HG03439 (cell line): Measurements from ENCODE around the gene PCNX4.
"Not testable (repeated sequence)": the region's sequence is repeated elsewhere in the genome, so short reads cannot be mapped to it uniquely, and the experiment has no call there.

Source experiments
- ATAC-seq: cut with Tn5 transposase; IDR thresholded peaks from one replicate; pipeline ENCODE4 v1.9.1; 2021; ENCODE audit warnings: mild to moderate bottlenecking, moderate library complexity; ENCODE audit not compliant: unreplicated experiment

Gene PCNX4

DNA sequence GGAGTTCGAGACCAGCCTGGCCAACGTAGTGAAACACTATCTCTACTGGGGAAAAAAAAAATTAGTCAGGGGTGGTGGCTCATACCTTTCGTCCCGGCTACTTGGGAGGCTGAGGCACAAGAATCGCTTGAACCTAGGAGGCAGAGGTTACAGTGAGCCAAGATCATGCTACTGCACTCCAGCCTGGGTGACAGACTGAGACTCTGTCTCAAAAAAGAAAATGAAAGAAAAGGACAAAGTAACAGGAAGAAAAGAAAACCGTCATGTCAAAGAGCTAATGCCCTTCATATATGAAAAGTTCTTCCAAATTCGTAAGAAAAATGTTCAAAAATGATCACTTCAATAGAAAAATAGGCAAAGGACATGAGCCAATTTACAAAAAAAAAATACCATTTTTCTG is 8.1 kb downstream of the PCNX4 start:
- ATAC-seq = not testable (repeated sequence)

DNA sequence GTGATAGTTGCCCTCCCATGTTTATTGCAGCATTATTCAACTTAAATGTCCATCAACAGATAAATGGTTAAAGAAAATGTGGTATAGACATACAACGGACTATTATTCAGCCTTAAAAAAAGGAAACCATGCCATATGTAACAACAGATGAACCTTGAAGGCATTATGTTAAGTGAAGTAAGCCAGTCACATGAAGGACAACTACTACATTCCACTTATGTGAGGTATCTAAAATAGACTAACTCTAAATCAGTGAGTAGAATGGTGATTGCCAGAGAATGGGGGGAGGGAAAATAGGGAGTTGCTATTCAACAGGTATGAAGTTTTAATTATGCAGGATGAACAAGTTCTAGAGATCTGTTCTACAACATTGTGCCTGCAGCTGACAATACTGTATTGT is 10.1 kb downstream of the PCNX4 start:
- ATAC-seq = no peak

DNA sequence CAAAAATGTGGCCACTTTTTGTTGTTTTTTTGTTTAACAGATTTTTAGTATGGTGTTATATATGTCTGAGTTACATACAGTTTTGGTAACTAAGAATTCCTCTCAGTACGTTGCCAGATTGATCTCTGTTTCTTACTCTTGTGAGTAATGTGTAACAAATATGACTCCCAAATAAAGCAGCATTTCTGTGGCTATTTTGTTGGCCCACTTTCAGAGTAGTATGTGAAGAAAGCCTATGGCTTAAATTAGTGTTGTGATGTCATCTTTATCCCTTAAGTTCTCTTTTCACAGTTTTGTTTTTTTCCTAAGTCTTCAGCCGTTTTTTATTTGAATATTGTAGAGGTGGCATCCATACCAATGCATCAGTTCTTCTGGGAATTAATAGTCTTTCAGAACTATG is 10.7 kb downstream of the PCNX4 start:
- ATAC-seq = no peak

DNA sequence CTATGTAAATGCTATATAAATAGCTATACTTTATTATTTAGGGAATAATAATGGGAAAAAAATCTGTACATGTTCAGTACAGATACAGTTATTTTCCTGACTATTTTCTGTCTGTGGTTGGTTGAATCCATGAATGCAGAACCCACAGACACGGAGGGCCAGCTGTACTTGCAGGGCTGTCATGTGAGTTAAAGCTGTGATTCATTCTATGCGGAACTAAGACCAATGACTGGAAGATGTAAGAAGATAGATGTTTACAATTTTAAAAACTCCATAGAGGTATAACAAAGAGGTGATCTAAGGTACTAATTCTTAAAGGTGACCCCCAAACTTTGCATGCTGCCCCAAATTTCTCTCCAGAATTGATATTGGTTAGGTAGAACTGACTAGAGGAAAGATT is 14.6 kb downstream of the PCNX4 start:
- no peak for ATAC-seq

DNA sequence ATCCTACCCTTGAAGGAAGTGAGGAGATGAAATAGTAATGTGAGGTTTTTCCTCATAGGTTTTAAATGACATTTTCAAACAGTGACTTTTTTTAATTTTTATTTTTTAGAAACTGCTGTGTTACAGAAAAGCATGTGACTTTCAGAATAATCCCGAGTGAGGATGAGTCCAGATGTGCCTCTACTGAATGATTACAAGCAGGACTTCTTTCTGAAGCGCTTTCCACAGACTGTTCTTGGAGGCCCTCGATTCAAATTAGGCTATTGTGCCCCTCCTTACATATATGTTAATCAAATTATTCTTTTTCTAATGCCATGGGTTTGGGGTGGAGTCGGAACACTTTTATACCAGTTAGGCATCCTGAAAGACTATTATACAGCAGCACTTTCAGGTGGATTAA is 15.8 kb downstream of the PCNX4 start:
- ATAC-seq = no peak

DNA sequence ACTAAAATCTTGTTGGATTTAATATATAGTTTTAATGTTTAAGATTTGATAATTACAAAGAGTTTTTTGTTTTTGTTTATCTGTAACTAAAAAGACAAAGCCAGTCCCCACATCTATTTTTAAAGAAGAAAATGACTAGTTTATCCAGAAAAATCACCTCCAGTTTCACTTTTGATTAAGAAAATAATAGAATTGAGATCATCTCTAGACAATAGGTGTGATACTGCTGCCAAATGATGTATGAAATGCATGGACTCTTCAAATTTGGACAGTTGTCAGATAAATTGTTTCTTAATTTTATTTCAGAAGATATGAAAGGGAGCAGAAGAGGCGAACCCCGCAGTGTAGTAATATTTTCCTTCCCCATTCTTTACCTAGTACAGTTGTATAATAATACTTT is 20.0 kb downstream of the PCNX4 start:
- no peak for ATAC-seq

DNA sequence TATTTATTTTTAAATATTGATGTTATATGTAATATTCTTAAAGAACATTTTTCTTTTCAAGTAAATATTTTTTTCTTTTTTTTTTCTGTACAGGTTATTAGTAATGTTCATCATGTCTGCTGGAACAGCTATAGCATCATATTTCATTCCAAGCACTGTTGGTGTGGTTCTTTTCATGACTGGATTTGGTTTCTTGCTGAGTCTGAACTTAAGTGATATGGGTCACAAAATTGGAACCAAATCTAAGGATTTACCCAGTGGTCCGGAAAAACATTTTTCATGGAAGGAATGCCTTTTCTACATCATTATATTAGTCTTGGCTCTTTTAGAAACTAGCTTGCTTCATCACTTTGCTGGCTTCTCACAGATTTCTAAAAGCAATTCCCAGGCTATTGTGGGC is 23.2 kb downstream of the PCNX4 start:
- ATAC-seq = no peak

DNA sequence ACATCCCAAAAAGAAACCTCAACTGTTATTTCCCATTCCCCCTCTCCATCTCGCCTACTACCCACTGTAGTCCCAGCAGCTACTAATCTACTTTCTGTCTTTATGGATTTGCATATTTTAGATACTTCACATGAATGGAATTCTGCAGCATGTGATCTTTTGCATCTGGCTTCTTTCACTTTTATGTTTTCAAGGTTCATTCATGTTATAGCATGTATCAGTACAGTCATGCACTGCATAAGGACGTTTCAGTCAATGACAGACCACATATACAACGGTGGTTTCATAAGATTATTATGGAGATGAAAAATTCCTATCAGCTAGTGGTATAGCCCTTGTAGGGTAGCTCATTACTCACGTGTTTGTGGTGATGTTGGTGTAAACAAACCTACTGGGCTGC is 24.5 kb downstream of the PCNX4 start:
- no peak for ATAC-seq

DNA sequence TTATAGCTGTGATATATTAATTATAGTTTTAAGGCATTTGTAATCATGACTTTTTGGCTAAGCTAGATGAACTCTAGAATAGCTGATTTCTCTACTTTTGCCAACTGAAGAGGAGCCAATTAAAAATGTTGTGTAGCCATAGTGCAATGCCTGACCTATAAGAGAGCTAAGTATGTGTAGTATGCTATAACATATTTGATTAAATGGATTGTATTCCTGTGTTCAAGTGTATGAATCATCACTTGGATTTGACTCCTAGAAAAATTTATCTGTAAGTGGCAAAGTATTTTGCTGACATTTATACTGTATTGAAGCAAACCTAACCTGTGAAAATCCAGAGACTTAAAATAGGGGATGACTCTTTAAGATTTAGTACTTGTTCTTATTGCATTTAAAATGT is 34.2 kb downstream of the PCNX4 start:
- no peak for ATAC-seq

DNA sequence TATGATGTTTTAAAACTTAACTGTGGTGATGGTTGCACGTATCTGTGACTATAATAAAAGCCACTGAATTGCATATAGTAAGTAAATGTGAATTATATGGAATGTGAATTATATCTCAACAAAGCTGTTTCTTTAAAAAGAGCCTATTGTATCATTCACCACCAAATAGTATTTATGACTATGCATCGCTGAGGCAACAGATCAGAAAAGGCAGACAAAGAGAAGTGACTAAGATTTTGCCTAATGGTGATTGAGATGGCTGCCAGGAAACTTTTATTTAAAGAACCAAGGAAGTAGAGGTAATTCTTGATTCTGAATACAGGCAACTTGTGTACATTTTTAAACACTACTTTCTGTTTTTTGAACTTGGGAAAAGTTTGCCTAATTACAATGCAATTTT is 41.8 kb downstream of the PCNX4 start:
- no peak for ATAC-seq

DNA sequence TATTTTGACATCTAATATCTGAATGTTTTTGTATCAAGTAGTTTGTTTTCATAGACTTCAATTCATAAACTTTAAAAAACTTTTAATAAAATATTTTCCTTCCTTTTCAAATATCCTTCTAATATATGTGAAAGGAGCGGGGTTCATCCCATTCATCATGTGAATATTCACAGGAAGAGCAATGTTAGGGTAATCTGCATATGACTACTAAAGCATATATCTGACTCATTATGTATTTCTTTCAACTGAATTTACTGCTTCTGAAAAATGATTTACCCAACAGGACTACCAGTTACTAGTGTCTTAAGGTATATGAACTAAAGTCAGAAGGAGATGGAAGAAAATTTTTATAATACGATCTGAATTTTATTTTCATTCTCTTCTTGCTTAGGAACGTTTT is 43.0 kb downstream of the PCNX4 start:
- no peak for ATAC-seq

DNA sequence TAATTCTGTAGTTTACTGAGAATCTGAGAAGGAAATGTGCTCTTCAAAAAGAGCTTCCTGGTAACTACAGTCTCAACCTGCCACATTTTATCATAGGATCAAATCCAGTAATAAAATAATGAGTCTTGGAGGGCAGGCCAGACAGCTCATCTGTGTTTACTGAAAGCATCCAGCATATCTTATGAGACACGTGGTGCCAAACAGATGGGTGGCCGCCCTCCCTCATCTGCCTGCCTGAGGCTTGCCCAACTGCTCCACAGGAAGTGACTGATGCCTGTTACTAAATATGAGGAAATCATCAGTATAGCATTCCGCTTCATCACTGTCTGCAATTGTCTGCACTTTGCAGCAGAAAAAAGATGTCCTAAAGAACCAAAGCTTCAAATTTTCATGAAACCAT is 60.0 kb downstream of the PCNX4 start:
- peak; percentile 61 for ATAC-seq

DNA sequence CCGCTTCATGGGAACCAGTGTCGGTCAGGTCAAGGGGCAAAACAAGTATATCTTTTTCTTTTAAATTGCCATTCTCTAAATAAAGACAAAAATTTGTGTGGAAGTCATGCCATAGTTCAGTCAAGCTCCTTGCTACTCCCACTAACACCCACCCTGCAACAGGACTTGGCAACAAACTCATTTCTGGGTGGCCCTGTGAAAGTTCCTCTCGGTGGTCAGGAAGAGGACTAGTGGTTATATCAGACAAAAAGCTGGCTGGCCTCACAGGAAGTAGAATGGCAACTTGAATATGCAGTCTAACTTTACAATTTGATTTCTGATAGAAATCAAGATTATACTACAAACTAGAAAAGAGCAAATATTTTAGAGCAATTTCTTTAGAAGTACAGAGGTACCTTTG is 62.3 kb downstream of the PCNX4 start:
- no peak for ATAC-seq

DNA sequence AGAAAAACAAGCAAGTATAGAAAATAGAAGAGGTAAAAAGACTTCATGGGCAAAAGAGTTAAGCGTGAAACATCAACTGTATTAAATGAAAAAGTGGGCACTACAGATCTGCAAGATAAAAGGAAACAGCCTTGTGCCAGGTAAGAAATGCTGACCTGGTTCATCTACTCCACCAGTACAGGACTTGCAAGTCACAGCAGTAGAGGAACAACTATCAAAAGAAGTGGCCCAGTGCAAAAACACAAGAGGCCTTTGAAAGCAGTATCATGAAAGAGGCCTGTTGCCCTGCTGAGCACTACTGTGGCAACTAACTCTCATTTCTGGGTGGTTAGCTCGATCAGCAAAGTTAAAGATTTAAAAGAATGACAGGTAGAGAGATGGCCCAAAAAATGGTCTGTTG is 62.9 kb downstream of the PCNX4 start:
- no peak for ATAC-seq

DNA sequence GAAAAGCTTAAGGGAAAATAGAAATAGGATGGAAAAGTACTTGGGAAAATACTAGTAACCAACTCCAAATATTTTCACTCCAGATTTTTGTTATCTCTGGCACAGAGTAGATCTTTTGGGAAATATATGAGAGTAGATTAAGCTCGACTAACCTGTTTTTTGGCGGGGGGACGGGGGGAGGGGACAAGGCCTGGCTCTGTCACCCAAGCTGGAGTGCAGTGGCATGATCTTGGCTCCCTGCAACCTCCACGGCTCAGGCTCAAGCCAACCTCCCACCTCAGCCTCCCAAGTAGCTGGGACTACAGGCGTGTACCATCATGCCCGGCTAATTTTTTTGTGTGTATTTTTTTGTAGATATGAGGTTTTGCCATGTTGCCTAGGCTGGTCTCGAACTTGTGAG is 68.7 kb downstream of the PCNX4 start:
- ATAC-seq = no peak

DNA sequence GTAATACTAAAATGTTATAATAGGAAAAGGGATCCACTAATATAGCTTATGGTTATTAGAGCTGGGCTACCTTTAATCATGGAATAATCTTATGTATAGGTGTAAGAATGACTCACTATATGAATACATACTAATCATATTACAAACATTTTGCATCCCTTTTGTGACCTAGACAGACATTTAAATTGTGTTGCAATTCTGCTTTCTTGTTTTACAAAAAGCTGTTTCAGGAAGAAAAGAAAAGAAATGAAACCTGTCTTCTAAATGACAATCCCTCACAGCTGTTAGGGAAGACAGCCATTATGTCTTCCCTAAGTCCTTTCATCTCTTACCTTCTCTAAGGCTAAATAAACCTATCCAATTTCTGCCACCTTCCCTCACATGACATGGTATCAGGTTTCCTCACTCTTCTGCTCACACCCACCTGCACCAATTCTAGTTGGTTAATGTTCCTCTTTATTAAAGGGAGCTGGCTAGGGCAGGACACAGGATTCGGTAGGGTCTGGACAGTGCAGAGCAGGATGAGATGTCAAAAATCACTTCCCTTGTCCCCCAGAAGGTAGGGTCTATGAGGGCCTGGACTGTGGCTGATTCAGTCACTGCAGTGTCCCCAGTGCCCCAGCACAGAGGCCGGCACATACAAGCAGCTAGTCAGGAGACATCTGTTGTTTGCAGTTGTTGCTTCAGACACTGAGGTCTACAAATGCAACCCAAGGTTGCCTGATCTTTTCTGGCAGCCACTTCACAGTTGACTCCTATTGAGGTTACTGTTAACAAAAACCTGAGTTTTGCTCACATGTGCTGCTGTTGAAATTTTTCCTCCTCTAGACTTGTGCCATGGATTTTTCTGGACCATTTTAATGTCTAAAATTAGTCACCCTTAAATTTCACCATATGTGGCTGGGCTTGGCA is 69.7 kb downstream of the PCNX4 start:
- no peak for ATAC-seq

DNA sequence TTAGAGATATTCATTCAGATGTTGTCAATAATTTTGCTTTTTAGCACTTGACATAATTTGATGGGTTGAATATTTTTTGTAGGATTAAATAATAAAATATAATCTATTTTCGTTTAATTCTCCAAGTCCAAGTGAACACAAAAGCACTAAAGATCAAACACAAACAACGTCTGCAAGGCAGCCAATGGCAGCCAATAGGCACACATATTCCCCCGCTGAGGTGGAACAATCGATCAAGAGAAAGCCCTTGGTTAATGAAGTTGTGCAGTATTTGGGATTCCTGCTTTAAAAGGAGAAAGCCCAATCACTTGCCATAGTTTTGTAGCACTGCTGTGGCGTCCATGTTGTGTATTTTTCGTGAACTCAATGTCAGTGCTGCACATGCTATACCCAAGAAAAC is 72.0 kb downstream of the PCNX4 start:
- ATAC-seq = no peak

DNA sequence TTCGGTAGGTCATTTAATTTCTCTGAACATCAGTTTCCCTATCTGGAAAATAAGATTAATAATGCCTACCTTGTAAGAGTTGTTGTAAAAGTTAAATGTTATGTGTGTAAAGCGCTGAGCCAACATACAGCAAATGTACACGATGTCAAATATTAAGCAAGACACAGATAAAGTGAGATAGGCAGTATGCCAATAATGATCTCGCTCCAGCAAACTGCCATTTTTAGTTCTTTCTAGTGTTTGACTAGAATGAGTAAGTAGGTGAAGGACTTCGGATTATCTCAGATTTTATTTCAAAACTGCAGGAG is 72.6 kb downstream of the PCNX4 start:
- peak; percentile 18 for ATAC-seq

DNA sequence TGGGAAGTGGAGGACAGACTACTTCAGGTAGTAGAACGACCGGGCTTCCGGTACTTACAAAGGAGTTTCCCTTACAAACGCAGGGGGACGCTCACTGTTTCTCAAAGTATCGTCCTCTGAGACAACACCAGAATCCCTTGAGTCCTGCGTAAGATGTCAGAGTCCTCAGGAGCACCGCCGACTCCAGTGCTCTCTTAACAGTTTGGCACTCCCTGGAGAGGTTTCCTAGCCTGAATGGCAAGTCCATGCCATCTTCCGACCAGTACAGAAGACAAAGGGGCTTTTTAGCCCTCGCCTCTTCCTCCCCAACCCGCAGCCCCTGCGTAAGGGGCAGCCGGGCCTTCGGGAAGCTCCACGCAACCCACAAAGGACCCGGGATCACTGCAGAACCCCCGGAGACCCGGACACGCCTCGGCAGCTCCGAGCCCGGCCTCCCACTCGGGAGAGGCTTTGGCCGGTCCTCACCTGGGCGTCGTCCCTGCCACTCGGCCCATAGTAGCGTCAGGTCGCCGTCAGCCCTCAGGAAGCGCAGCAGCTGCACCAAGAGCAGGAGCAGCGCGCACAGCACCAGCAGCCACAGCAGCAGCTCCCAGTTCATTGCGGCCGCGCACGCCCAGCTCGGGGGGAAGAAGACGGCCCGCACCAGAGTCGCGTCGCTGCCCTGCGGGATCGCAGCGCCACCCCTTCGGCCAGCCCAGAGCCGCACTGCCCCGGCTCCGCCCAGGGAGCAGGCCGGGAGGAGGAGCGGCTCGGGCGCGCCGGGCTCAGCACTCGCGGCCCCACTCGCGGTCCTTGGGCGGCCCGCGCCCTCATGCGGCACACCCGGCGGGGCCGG is 73.2 kb downstream of the PCNX4 start, which contains the start of gene DHRS7:
Gene DHRS7 (minus strand): TSS at position 687 of the 835 bp plus-strand sequence. CDS start 89 bp downstream, at position 598.
- peak; percentile 90 for ATAC-seq

DNA sequence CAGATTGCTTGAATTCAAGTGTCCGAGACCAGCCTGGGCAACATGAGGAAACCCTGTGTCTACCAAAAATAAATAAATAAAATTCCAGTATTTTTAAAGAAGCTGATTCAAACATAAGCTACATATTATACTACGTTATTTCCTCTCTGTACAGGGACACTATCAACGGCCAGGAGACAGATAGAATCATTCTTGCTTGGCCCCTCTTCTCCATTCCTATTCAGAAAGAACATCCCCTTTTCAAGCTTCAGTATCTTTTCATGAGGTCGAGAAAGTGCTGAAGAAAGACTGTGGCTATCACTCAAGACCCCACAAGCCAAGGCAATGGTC is 73.8 kb downstream of the PCNX4 start:
- ATAC-seq = peak; percentile 12

DNA sequence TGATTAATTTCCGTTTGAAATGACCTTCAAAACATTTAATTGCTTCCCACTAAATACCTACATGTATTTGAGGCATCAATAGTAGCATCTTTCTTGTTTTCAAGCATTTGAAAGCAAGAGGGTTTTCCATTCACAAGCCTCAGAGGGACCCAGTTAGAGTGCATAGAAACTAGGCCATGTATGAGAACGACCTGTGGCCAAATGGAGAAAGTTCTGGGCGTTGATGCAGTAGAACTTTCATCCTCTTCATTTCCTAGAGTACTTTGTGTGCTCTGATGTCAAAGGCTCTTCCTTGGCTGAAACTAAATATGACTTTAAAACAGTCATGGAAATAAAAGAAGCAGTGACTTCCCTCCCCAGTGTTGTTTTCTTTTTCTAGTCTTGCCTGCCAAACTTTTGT is 74.4 kb downstream of the PCNX4 start:
- no peak for ATAC-seq

DNA sequence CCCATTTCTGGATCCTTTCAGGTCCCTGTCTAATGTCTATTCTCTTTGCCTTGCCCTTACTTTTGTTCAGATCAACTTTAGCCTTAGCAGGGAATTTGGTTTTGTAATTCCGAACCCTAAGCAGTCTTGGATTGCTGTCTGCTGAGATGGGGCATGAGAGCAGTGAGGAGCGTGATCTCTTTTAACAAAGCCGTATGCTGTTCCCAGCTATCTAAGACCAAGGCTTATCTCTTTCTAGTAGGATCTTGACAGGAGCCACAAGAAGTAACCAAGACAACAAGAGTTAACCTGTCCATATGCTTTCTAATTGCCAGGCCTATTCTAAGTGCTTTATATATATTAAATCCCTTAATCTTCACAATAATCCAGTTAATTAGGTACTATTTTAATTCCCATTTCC is 78.0 kb downstream of the PCNX4 start:
- no peak for ATAC-seq
